Cardiac muscle cell (in vitro differentiated cells and primary cell): ENCODE data around the gene KLHL21. TPM values are rescaled to one million over a fixed set of nuclear protein-coding genes. Genes with fewer than 3 reads are reported as not detected.

Experiments
- DNase-seq, 2 donors: peaks; one replicate each; pipeline versions ENCODE4 v3.0.0 to v3.0.0-alpha.2; 2010 to 2017; ENCODE audit warnings: low read depth in 1 of 2, low spot score in 1 of 2
- H3K27ac ChIP-seq: fragments of 200-600 bp; sonication (generic); 2 replicates; pipeline ENCODE4 v1.5.1; 2016
- H3K27me3 ChIP-seq: fragments of 200-600 bp; sonication (generic); 2 replicates; pipeline ENCODE4 v1.6.0; 2016; ENCODE audit warnings: control low read depth
- H3K36me3 ChIP-seq: fragments of 200-600 bp; sonication (generic); 2 replicates; pipeline ENCODE4 v1.5.1; 2016; ENCODE audit warnings: control low read depth
- H3K4me1 ChIP-seq: fragments of 200-600 bp; sonication (generic); 2 replicates; pipeline ENCODE4 v1.8.1; 2017; ENCODE audit warnings: low read depth, mild to moderate bottlenecking, mixed run types
- H3K4me3 ChIP-seq: fragments of 200-600 bp; sonication (generic); 2 replicates; pipeline ENCODE4 v1.5.1; 2016; ENCODE audit warnings: mild to moderate bottlenecking
- H3K9me3 ChIP-seq: fragments of 200-600 bp; sonication (generic); 2 replicates; pipeline ENCODE4 v1.5.1; 2017; ENCODE audit warnings: low read depth, mild to moderate bottlenecking, control low read depth
- CTCF ChIP-seq: IDR thresholded peaks from 2 replicates; pipeline ENCODE4 v1.5.1; 2012; ENCODE audit warnings: low read depth, mild to moderate bottlenecking, low read length
- polyA plus RNA-seq: library from polyadenylated mRNA; unstranded; fragments of >200 nt; fragmentation: Nextera tagmentation; extraction: Ambion mirVana; gene quantifications from 2 replicates; pipeline ENCODE4 v1.2.1, GENCODE V29; 2016
- total RNA-seq: library from RNA; depleted of rRNA; stranded (reverse); fragments of >200 nt; gene quantifications from 2 replicates; pipeline ENCODE4 v1.2.3, GENCODE V29; 2016

Gene KLHL21
- total and polyA plus RNA-seq, 2 experiments from 2014 or later = 40.6 to 90.5 TPM

- peaks cover 43% of the 10 kb centered on the region for H3K4me1 ChIP-seq
- no peaks in the 10 kb centered on the region for H3K9me3 ChIP-seq
- H3K27me3 ChIP-seq = no peaks in the 10 kb centered on the region
- H3K4me3 ChIP-seq = no peak overlapping the region
- H3K27ac ChIP-seq = no peak overlapping the region
- no peak for DNase-seq
- no peak for TF ChIP-seq CTCF
- H3K36me3 ChIP-seq = peaks cover 24% of the 10 kb centered on the region
These were observed 3.3 kb downstream of the KLHL21 start for GRCh38 chr1:6599141-6599975.

- no peak for DNase-seq
- H3K27me3 ChIP-seq = no peaks in the 10 kb centered on the region
- H3K4me3 ChIP-seq = no peak overlapping the region
- peaks cover 31% of the 10 kb centered on the region for H3K4me1 ChIP-seq
- H3K36me3 ChIP-seq = peaks cover 40% of the 10 kb centered on the region
- H3K9me3 ChIP-seq = no peaks in the 10 kb centered on the region
- no peak for TF ChIP-seq CTCF
- peak overlapping the region; percentile 86 for H3K27ac ChIP-seq
These were observed 4.9 kb downstream of the KLHL21 start for GRCh38 chr1:6597777-6598131.

GRCh38 chr1:6596886-6597776 is 5.5 kb downstream of the KLHL21 start:
- Histone ChIP-seq H3K9me3 (no peaks in the 10 kb centered on the region), H3K4me3 (no peak overlapping the region), H3K36me3 (peaks cover 43% of the 10 kb centered on the region), H3K27me3 (no peaks in the 10 kb centered on the region), H3K4me1 (peaks cover 31% of the 10 kb centered on the region), H3K27ac (peak overlapping the region; percentile 86)
- no peak for TF ChIP-seq CTCF
- DNase-seq = peak in 1 of 2 donors; percentile 60

- no peak for DNase-seq
- TF ChIP-seq CTCF = no peak
- Histone ChIP-seq H3K27me3 (no peaks in the 10 kb centered on the region), H3K4me1 (peaks cover 31% of the 10 kb centered on the region), H3K9me3 (no peaks in the 10 kb centered on the region), H3K36me3 (peaks cover 43% of the 10 kb centered on the region), H3K4me3 (no peak overlapping the region), H3K27ac (peak overlapping the region; percentile 86)
These were observed 6.3 kb downstream of the KLHL21 start for GRCh38 chr1:6596351-6596750.

GRCh38 chr1:6594977-6595740 is 7.5 kb downstream of the KLHL21 start:
- Histone ChIP-seq H3K27me3 (no peaks in the 10 kb centered on the region), H3K27ac (no peak overlapping the region), H3K4me1 (peaks cover 26% of the 10 kb centered on the region), H3K4me3 (no peak overlapping the region), H3K36me3 (peaks cover 53% of the 10 kb centered on the region), H3K9me3 (no peaks in the 10 kb centered on the region)
- TF ChIP-seq CTCF = no peak
- DNase-seq = no peak
